ENCODE data around the gene LCE1B. TPM values are rescaled to one million over a fixed set of nuclear protein-coding genes. Genes with fewer than 3 reads are reported as not detected.

LCE1B gene
- total RNA-seq, 1 experiment from 2014 or later: not detected

GRCh38 chr1:152836870-152837269 lies 25.1 kb downstream of the LCE1B start:
- Mint-ChIP-seq H3K27me3 (ENCODE audit: unreplicated experiment) (peaks cover 58% of the 10 kb centered on the region), H3K9me3 (ENCODE audit: low read depth, unreplicated experiment) (no peaks in the 10 kb centered on the region), H3K4me1 (ENCODE audit: low read depth, unreplicated experiment) (no peaks in the 10 kb centered on the region), H3K4me3 (ENCODE audit: low read depth, unreplicated experiment) (no peak overlapping the region), H3K27ac (ENCODE audit: unreplicated experiment) (no peak overlapping the region), H3K36me3 (ENCODE audit: insufficient read depth, unreplicated experiment) (no peaks in the 10 kb centered on the region)
- no peak for DNase-seq
- intact Hi-C loops (cut with micrococcal nuclease; ENCODE audit: unreplicated experiment): no loop called here
- no peak for TF ChIP-seq CTCF (IDR thresholded peaks at IDR 0.05; ENCODE audit: unreplicated experiment)
- CTCF ChIA-PET: interaction anchor here (0.6 kb wide), 2 partner anchors 23 to 45 kb away, joined by 3 read pairs; no protein-coding TSS in a partner anchor
- no TSS peak for BruUV-seq (replicated peaks)

GRCh38 chr1:152842556-152842955 lies 30.8 kb downstream of the LCE1B start, which contains the start of gene LCE6A:
LCE6A (plus strand) TSS chr1:152842856; CDS start chr1:152843521, 665 bp downstream.
- intact Hi-C loops (cut with micrococcal nuclease; ENCODE audit: unreplicated experiment): no loop called here
- Mint-ChIP-seq H3K9me3 (ENCODE audit: low read depth, unreplicated experiment) (no peaks in the 10 kb centered on the region), H3K4me3 (ENCODE audit: low read depth, unreplicated experiment) (no peak within 1 kb of the TSS), H3K4me1 (ENCODE audit: low read depth, unreplicated experiment) (no peaks in the 10 kb centered on the region), H3K27me3 (ENCODE audit: unreplicated experiment) (peaks cover 59% of the 10 kb centered on the region), H3K36me3 (ENCODE audit: insufficient read depth, unreplicated experiment) (no peaks in the 10 kb centered on the region), H3K27ac (ENCODE audit: unreplicated experiment) (no peak within 1 kb of the TSS)
- DNase-seq: no peak
- BruUV-seq (replicated peaks): no TSS peak
- CTCF ChIA-PET: interaction anchor here (0.6 kb wide), 1 partner anchor 76 kb away, joined by 3 read pairs; no protein-coding TSS in a partner anchor
- TF ChIP-seq CTCF (IDR thresholded peaks at IDR 0.05; ENCODE audit: unreplicated experiment): no peak

GRCh38 chr1:152855661-152856060 lies 43.9 kb downstream of the LCE1B start:
- no peak for TF ChIP-seq CTCF (IDR thresholded peaks at IDR 0.05; ENCODE audit: unreplicated experiment)
- H3K9me3 Mint-ChIP-seq (ENCODE audit: low read depth, unreplicated experiment): no peaks in the 10 kb centered on the region
- no peak overlapping the region for H3K27ac Mint-ChIP-seq (ENCODE audit: unreplicated experiment)
- H3K4me3 Mint-ChIP-seq (ENCODE audit: low read depth, unreplicated experiment): no peak overlapping the region
- H3K27me3 Mint-ChIP-seq (ENCODE audit: unreplicated experiment): peaks cover 55% of the 10 kb centered on the region
- DNase-seq: no peak
- intact Hi-C loops (cut with micrococcal nuclease; ENCODE audit: unreplicated experiment): no loop called here
- CTCF ChIA-PET: no interaction called here
- BruUV-seq (replicated peaks): no TSS peak
- H3K4me1 Mint-ChIP-seq (ENCODE audit: low read depth, unreplicated experiment): no peaks in the 10 kb centered on the region
- no peaks in the 10 kb centered on the region for H3K36me3 Mint-ChIP-seq (ENCODE audit: insufficient read depth, unreplicated experiment)

- Mint-ChIP-seq H3K27ac (ENCODE audit: unreplicated experiment) (no peak overlapping the region), H3K36me3 (ENCODE audit: insufficient read depth, unreplicated experiment) (no peaks in the 10 kb centered on the region), H3K4me3 (ENCODE audit: low read depth, unreplicated experiment) (no peak overlapping the region), H3K27me3 (ENCODE audit: unreplicated experiment) (peaks cover 55% of the 10 kb centered on the region), H3K9me3 (ENCODE audit: low read depth, unreplicated experiment) (no peaks in the 10 kb centered on the region), H3K4me1 (ENCODE audit: low read depth, unreplicated experiment) (no peaks in the 10 kb centered on the region)
- no peak for DNase-seq
- no TSS peak for BruUV-seq (replicated peaks)
- intact Hi-C loops (cut with micrococcal nuclease; ENCODE audit: unreplicated experiment): no loop called here
- CTCF ChIA-PET: no interaction called here
- TF ChIP-seq CTCF (IDR thresholded peaks at IDR 0.05; ENCODE audit: unreplicated experiment): no peak
These were observed 46.3 kb downstream of the LCE1B start for GRCh38 chr1:152858062-152858461.

Data from Calu3 (cell line).